HCEC 1CT (cell line): Measurements from ENCODE around the gene SH3PXD2B.
"Not testable (repeated sequence)": the region's sequence is repeated elsewhere in the genome, so short reads cannot be mapped to it uniquely, and the experiment has no call there.

Source experiments
- DNase-seq: peaks from one replicate; pipeline ENCODE4 v3.0.0-alpha.2; 2017

SH3PXD2B gene

DNA sequence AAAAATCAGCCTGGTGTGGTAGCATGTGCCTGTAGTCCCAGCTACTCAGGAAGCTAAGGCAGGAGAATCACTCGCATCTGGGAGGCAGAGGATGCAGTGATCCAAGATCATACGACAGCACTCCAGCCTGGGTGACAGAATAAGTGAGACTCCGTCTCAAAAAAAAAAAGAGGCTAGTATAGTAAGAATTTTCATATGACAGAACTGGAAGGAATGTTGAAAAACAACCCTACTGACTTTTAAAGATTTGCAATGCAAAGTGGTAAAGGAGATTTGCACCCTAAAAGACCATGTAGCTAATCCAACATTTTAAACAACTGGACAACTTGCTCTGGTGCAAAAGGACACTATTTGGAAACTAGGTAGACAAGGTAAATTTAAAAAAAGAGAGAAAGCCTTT lies 58.1 kb downstream of the SH3PXD2B start:
- no peak for DNase-seq

DNA sequence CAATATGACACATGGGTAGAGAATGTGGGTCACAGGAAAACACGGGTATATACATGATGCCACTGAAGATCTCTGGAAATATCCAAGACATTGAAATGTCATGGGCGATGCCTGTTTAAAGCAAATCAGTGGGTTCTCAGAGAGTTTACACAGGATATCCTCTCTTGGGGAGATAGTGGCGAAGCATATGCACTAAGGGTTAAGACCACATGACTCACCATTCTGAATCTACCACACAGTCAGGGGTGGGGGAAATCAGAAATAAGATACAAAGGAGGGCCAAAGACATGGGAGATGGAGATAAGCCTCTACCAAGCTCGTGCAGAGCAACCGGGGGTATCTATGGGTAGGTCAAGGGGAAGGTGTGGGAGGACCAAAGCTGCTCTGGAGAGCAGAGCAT lies 58.8 kb downstream of the SH3PXD2B start:
- DNase-seq: peak; percentile 34

DNA sequence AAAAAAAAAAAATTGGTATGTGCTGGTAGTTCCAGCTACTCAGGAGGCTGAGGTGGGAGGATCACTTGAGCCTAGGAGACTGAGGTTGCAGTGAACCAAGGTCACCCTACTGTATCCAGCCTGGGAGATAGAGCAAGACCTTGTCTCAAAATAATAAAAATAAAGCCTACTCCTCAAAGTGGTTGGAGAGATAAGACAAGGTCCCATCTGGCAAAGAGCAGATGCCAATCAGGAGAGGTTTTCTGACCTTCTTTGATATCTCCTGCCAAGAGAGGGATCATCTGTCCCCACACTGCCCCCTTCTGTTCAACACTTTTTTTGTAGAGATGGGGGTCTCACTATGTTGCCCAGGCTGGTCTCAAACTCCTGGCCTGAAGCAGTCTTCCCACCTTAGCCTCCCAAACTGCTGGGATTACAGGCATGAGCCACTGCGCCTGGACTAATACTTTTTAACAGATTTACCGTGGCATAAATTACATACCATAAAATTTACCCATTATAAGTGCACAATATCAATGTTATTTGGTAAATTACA lies 64.7 kb downstream of the SH3PXD2B start:
- DNase-seq: no peak

DNA sequence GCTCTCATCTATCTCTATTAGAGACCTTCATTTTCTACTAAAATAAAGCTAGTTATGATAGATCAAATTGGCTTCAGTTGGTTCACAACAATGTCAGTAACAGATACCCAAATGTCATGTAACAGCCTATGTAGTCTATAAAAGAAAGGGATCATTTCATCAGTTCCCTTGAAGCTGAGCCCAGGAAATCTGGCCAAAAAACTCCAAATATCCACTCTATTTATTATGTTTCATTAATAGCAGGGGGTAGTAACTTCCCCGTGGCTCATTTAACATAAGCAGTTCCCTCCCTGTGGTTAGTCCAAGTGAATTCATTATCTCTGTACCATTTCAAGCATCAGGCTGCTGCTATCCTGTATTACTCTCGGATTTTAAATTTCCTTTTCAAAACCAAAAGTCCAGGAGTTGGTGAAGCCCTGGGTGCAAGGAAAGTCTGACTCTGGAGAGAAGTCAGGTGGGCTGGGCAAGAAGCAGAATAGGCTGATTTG lies 66.0 kb downstream of the SH3PXD2B start:
- no peak for DNase-seq

DNA sequence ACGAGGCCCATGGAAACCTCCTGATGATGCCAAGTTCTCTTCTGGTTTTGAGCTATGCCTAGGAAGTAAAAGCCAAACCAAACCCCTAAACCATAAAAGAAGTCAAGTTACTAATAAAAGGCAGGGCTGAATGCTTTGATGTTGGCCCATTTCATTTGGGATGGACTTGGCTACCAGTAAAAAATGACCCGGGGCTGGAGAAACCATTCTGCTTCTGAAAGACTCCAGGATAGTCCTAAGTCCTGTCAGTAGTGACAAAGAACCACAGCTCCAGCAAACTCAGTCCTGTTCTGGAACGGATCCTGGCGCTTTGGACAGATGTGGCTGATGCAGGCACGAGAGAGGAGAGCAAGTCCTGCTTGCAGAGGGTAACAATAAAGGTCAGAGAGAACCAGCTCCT lies 68.6 kb downstream of the SH3PXD2B start:
- no peak for DNase-seq

DNA sequence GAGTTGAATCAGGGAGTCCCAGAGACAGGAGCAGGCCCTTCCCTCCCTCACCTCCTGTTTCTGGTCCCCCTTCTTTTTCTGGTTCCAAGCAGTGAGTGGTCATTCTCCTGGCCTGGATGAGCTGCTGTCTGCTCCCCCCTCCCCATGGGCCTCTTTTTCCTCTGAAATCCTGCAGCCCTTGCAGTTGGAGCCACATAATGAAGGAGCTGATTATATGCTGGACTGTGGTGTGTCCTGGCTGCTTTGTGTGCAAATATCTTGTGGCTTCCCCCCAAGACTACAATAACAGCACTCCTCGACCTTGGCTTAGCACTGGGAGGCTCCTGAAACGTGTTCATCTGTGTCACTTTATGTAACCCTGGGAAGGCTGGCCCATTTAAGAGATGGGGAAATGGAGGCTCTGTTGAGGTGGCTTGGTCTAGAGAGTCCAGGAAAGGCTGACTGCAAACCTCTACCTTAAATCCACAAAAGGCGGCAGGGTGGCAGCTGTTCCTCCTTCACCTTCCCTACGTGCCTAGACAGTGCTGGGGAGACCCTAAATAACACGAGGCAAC lies 69.2 kb downstream of the SH3PXD2B start:
- DNase-seq: no peak

DNA sequence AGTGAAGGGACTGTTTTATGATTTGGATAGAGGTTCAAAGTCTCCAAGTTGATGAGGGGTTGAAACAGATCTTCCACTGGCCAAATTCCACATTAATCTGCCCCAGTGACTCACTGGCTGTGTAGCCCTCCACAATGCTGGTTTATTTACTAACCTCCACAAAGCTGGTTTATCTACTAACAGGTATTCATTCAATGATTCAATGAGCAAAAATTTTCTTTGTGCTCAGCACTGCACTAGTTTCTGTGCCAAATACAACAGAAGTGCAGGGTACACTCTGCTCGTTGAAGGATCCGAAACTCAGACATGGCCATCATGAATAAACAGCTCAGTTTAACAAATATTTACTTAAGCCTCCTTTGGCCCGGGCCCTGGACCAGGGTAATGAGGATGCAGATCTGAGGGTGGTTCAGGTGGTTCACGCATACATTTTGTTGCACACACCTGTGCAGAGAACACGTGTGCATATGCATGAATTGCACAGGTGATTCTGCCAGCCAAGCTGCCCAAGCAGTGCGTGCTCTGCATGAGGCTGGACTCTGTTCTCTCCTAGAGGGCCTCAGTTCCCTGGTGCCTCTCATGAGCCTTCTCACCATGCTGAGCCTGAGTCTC lies 71.0 kb downstream of the SH3PXD2B start:
- DNase-seq: peak; percentile 10

DNA sequence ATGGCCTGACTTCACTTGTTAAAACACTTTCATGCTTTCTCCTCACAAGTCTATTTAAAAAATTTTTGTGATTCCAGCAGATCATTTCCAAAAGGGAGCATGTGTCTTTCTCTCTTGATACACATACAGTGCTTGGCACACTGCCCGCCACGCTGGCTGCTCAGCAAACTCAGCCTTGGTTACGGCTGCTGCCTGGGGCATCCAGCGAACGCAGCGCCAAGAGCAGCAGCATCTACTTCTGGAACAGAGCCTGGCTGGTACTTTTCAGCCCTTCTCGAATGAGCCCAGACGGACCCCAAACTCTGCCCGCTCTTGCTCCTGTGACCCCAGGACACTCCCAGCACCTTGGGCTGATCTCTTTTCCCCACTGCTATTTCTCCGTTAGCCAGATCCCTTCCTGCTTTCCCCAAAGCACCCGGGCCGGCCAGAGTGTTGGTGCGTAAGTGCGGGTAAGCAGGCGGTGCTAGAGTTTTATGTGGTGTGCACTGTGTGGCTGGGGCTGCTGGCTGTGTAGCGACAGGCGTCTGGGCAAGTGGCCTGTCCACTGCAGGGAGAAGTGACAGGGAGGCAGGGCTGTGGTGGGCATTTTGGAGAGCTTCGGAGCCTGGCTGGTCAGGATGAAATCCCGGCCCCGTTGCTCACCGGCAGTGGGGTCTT lies 73.2 kb downstream of the SH3PXD2B start:
- DNase-seq: no peak

DNA sequence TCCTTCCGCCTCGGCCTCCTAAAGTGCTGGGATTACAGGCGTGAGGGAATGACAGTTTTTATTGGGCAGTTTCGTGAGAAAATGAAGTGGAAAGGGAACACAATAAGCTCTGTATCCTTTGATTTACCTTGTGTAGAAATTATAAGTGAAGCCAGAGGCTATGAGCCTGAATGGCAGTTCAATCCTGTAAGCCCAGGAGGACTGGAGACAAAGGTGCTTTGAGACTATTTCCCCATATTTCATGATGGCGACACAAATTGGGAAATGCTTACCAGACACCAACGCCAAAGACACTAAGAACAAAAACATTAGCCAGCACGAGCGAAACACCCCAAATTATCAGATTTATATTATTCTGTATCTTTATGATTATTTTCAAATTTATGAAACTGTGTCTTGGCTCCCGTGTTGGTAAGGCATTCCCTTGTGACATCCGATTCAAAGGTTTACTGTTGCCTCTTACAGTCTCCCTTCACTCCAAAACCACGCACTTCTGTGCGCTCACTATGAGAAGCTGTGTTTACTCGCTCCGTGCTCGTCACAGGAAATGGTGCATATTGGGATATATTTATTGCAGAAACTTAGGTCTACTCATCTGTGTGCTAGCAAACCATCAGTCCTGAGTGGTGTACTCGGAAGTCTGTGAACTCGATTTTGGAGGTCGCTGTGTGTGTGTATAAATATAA lies 73.9 kb downstream of the SH3PXD2B start:
- no peak for DNase-seq

DNA sequence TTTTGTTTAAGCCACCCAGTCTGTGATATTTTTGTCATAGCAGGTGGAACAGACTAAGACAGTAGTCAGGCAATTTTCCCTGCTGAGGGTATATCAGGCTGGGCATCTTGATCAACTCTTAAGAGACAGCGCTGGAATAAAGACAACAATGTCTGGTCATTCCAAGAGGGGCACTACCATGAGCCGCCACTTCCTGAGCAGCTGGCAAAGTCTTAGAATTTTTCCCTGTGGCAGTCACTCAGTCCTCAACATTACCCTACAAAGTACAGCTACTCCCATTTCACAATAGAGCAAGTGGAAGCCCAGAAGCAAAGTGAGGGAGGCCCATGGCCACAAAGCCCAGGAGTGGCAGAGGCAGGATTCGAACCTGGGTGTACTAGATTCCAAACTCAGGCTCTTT lies 74.8 kb downstream of the SH3PXD2B start:
- no peak for DNase-seq

DNA sequence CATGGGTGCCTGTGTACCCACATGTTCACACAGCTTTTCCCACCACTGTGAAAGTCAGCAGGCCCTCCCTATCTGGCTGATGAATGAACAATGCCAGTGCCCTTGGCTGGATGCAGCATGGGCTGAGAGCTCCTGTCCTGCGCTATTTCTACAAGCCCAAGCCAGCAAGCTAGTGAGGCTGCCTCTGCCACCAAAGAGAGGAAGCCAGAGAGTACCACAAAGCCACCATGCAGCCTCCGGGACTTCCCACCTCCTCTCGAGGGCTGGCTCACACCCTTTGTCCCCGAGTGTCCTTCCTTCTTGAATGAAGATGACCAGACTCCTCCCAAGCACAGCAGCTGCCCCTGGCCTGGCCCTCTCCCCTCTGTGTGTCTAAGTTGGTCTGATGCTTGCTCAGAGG lies 76.5 kb downstream of the SH3PXD2B start:
- no peak for DNase-seq

DNA sequence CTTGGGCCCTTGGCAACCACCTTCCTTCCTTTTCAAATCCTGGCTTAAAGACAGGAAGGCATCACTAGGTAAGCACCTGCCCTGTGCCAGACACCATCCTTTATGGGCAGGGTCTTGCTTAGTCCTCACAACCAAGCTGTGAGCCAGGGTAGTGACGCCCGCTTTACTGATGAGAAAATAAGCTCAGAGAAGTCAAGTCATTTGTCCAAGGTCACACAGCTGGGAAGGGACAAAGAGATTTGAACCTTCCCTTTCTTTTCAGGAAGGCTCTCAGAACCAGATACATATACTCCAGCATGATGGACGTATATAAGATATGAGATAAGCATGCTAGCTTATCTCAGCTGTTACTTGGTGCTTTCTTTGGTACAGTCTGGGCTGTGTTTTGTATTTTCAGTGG lies 76.9 kb downstream of the SH3PXD2B start:
- DNase-seq: no peak

DNA sequence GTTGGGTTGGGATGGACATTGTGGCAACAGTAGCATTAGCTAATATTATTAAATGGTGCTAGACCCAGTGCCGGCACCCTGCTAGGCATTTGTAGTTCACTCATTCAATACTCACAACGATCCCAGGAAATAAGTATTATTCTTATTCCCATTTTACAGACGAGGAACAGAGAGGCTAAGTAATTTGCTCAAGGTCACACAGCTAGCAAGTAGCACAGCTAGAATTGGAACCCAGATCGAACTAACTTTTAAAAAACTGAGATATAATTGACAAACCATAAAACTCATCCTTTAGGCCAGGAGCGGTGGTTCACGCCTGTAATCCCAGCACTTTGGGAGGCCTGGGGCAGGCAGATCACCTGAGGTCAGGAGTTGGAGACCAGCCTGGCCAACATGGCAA lies 79.5 kb downstream of the SH3PXD2B start:
- no peak for DNase-seq

DNA sequence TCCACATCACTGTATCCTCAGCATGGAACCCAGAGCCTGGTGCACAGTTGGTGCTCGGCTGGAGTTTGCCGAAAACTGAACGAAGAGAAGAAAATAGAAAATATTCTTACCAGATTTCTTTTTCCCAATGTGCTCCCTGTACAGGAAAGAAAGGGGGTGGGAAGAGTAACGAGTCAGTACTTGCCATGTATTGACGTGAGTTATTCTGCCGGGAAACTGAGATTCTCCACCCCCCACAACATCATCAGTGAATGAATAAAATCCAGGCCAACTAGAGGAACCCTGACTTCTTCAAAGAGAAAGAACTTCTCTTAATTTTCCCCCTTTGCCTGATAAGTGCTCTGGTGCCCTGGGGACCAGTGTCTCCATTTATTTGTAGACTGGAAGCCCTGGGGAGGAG lies 80.6 kb downstream of the SH3PXD2B start:
- no peak for DNase-seq

DNA sequence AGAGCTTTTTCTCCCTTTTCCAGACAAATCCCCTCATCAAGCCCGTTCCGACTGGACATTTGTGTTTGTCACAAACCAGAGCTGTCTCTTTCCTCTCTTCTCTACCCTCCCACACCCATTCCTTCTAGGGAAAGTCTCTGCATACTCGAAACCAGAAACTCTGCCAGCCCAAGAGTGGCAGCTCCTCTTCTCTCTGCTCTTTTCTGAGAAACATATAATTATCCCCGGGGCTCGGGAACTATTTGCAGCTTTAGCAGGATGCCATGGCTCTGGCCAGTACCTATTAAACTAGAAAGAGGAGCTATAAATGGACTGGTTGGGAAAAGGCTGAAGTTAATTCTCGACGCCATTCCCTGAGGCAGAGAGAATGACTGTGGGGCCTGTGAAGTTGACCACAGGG lies 82.6 kb downstream of the SH3PXD2B start:
- DNase-seq: no peak

DNA sequence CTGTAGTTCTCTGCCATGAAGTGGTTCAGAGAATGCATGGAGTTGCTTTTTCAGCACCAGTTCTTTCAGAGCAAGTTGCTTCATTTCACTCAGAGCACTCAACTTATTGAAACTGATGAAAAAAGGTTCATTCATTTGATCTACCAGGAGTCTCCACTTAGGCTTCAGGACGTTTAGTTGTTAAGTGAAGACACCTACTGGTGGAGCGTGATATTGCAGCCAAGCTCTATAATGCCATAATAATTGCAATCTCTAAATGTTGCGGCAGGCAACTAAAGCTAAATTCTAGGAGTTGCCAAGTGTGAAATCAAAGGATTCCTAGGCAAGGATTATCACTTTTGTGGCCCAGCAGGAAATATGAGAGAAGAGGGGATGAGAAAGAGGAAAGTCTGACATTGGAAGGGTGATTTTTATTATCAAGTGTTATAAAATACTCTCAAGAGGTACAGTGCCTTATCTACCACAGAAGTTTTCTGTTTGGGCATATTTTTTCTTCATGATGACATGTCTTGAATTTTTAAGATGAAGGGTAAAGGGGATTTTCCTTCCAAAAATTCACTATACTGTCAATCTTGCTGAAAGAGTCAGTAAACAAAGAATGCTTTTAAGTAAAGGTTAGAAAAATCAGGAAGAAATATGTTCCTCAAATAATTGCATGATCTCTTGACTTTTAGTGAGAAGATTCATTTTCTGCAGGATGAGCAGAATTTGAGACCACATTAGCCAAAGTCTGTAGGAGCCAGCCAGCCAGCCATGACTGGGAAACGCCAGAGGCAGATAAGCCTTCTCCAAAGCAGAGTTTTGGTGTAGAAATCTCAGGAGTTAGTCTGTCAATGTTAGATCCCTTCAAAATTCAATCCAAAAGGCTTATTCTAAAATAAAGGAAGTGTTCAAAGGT lies 83.4 kb downstream of the SH3PXD2B start:
- peak; percentile 49 for DNase-seq

DNA sequence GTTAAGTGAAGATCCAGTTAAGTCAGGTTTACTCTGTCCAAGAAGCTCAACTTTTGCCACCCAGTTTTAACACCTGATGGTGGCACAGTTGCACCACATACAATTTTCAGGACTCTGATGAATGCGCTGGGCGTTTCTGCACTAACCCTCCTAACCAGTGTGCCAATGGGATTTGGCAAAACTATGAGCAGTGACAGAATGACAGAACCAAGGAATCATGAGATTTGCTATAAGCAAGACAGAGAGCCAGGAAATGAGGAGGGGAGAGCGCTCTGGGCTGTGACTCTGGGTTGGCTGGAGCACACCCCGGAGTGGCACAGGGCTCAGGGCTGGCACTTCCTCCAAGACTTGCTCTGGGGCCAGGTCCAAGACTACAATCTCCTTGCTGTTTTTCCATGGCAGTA lies 84.1 kb downstream of the SH3PXD2B start:
- no peak for DNase-seq

DNA sequence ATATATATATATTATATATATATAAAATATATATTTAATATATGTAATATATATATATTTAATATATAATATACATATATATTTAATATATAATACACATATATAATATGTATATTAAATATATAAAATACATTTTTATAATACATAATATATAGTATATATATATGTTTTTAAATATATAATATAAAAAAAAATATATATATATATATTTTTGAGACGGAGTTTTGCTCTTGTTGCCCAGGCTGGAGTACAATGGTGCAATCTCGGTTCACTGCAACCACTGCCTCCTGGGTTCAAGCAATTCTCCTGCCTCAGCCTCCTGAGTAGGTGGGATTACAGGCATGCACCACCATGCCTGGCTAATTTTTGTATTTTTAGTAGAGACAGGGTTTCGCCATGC lies 85.6 kb downstream of the SH3PXD2B start:
- not testable (repeated sequence) for DNase-seq

DNA sequence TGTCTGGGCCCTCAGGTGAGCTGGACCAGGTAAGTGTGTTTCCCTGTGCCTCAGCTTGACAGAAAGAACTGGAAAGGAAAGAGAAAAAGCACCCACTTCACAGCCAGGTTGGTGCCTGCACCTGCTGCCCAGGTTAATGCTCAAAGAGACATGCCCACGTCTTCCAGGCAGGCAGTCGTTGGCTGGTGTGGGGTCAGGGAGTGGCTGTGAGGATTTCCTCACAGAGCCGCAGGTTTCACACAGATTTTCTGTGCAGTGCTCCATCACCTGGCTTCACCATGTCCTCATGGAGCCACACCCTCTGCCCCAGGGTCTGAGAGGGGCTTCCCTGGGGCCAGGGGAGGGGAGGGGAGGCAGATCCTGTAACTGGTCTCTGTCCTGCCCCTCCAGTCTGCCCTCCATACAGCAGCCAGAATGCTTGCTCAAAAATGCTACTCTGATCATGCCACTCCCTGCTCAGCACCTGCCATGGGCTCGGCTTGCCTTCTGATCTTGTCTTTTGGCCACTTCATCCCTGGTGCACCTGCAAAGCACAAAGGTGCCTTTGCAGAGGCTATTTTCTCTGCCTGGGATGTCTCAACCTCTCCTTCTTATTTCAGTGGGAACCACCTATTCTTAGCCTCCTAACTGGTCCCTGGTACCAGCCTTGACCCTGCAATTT lies 88.2 kb downstream of the SH3PXD2B start:
- no peak for DNase-seq

DNA sequence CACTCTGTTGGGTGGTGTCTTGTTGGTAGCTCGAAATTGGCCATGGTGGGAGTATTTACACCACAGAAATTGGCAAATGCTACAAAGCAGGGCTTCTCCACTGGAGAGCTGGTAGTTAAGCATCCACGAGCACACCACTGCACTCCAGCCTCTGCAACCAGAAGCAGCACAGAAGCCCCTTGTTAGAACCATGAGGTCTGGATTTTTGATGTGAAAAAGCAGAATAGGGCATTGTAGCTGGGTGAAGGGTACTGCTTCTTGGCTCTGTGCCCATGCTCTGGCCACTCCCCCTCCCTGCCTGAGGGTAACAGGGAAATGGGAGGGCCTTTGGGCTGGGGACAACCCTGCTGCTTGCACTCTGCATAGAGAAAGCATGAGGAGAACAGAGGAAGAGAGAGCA lies 89.6 kb downstream of the SH3PXD2B start:
- no peak for DNase-seq

DNA sequence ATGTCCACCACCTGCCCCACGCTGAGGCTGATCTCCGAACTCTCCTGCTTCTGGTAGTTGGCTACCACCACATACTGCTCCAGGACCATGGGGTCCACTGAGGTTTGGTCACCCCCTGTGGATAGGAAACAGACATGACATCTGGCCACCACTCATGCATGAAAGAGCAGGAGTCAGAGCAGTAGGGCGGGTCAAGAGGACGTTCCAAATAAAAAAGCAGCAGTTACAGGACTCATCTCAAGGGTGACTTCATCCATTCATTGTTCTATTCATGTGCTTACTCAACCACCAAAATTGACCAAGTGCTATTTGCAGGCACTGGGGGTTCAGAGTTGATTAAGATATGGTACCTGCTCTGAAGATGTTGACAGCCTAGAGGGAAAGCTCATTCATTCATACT lies 91.6 kb downstream of the SH3PXD2B start:
- DNase-seq: no peak
